ENCODE measurements around the gene RTN4RL1.

The RTN4RL1 gene

GRCh38 chr17:1976000-1976682 is 49.0 kb downstream of the RTN4RL1 start:
- no peak for DNase-seq

GRCh38 chr17:1975573-1975972 is 49.6 kb downstream of the RTN4RL1 start:
- no peak for DNase-seq

GRCh38 chr17:1972487-1973160 is 52.5 kb downstream of the RTN4RL1 start:
- no peak for DNase-seq

- DNase-seq: no peak
Observed at GRCh38 chr17:1970843-1971384, 54.2 kb downstream of the RTN4RL1 start.

- no peak for DNase-seq
Observed at GRCh38 chr17:1969712-1970111, 55.4 kb downstream of the RTN4RL1 start.

- DNase-seq: no peak
Observed at GRCh38 chr17:1967213-1967612, 57.9 kb downstream of the RTN4RL1 start.

- peak; percentile 32 for DNase-seq
Observed at GRCh38 chr17:1966274-1967086, 58.7 kb downstream of the RTN4RL1 start.

GRCh38 chr17:1965556-1966273 is 59.4 kb downstream of the RTN4RL1 start:
- DNase-seq: peak; percentile 64

GRCh38 chr17:1963250-1963649 is 61.9 kb downstream of the RTN4RL1 start:
- DNase-seq: no peak

- no peak for DNase-seq
Observed at GRCh38 chr17:1961189-1961588, 63.9 kb downstream of the RTN4RL1 start.

GRCh38 chr17:1960545-1960912 is 64.6 kb downstream of the RTN4RL1 start:
- DNase-seq: no peak

- no peak for DNase-seq
Observed at GRCh38 chr17:1959871-1960544, 65.1 kb downstream of the RTN4RL1 start.

GRCh38 chr17:1958134-1958881 is 66.8 kb downstream of the RTN4RL1 start:
- DNase-seq: no peak

GRCh38 chr17:1957037-1957436 is 68.1 kb downstream of the RTN4RL1 start:
- no peak for DNase-seq

- no peak for DNase-seq
Observed at GRCh38 chr17:1956134-1956533, 69.0 kb downstream of the RTN4RL1 start.

- DNase-seq: no peak
Observed at GRCh38 chr17:1953831-1954230, 71.3 kb downstream of the RTN4RL1 start.

- no peak for DNase-seq
Observed at GRCh38 chr17:1951920-1952319, 73.2 kb downstream of the RTN4RL1 start.

- no peak for DNase-seq
Observed at GRCh38 chr17:1949754-1950153, 75.4 kb downstream of the RTN4RL1 start.

GRCh38 chr17:1948517-1948825 is 76.7 kb downstream of the RTN4RL1 start:
- no peak for DNase-seq

- DNase-seq: no peak
Observed at GRCh38 chr17:1947743-1948516, 77.2 kb downstream of the RTN4RL1 start.
